HL-60/S4 (cell line): ENCODE measurements around the gene CDC42BPB.

Experiments used
- in situ Hi-C: fragments of 300-500 bp; cut with MboI; formaldehyde crosslinking; loops from 2 replicates; pipeline ENCODE4 v1.14.3; 2022; ENCODE audit warnings: low sequenced_read_pairs

The CDC42BPB gene

GRCh38 chr14:103057372-103058163 is at the start of gene CDC42BPB:
TSS of gene CDC42BPB (minus strand) at chr14:103057549. CDS start at chr14:103057173, 376 bp downstream.
- in situ Hi-C loops: no loop called here

GRCh38 chr14:103105580-103106150 is 48.3 kb upstream of the CDC42BPB start:
- in situ Hi-C loops: no loop called here

GRCh38 chr14:103104654-103105452 is 47.5 kb upstream of the CDC42BPB start:
- in situ Hi-C loops: no loop called here

DNA sequence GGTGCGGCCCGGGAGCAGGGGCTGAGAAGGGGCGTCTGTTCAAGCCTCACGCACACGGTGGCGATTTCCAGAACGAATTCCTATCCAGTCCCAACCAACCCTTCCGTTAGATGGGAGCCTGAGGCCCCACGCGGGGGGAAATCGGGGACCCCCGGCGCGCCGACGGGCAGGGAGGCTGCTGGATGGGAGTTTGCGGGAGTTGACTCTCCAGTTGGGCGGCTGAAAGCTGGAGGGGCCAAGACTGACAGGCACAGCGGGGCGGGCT is 47.0 kb upstream of the CDC42BPB start:
- in situ Hi-C loops: no loop called here

- in situ Hi-C loops: no loop called here
Observed at GRCh38 chr14:103103461-103104388, 46.4 kb upstream of the CDC42BPB start.

- in situ Hi-C loops: no loop called here
Observed at GRCh38 chr14:103102689-103103260, 45.4 kb upstream of the CDC42BPB start.

- in situ Hi-C loops: no loop called here
Observed at GRCh38 chr14:103101963-103102688, 44.8 kb upstream of the CDC42BPB start.

GRCh38 chr14:103101257-103101962 is 44.1 kb upstream of the CDC42BPB start:
- in situ Hi-C loops: no loop called here

DNA sequence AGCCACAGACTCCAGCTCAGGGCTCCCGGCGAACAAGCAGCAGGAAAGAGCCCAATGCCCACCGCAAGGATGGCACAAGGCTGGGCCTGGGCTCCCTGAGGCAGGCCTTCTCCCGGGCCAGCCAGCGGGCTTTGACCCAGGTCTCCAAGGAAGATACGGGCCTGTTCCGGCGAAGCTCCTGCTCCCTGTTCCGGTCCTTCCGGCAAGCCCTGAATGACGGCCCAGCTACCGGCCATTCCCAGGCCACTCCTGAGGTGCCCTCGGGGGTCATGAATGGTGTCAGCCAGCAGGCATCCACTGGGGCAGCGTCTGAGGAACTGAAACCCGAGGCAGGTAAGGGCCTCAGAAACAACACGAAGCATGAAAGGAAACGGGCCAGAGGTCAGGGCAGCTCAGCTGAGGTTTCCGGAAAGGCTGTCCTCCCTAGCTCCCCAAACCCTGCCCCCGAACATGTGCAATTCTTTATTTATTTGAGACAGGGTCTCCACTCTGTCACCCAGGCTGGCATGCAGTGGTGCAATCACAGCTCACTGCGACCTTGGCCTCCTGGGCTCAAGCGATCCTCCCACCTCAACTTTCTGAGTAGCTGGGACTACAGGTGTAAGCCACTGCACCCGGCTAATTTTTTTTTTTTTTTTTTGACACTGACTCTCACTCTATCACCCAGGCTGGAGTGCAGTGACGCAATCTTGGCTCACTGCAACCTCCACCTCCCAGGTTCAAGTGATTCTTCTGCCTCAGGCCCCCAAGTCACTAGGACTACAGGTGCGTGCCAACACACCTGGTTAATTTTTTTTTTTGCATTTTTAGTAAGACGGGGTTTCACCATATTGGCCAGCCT is 43.2 kb upstream of the CDC42BPB start:
- in situ Hi-C loops: no loop called here

- in situ Hi-C loops: loop anchor here (25.0 kb wide), 1 partner anchor 437 kb away; the partner anchor contains the start of gene TRMT61A
Observed at GRCh38 chr14:103099733-103100280, 42.5 kb upstream of the CDC42BPB start.

DNA sequence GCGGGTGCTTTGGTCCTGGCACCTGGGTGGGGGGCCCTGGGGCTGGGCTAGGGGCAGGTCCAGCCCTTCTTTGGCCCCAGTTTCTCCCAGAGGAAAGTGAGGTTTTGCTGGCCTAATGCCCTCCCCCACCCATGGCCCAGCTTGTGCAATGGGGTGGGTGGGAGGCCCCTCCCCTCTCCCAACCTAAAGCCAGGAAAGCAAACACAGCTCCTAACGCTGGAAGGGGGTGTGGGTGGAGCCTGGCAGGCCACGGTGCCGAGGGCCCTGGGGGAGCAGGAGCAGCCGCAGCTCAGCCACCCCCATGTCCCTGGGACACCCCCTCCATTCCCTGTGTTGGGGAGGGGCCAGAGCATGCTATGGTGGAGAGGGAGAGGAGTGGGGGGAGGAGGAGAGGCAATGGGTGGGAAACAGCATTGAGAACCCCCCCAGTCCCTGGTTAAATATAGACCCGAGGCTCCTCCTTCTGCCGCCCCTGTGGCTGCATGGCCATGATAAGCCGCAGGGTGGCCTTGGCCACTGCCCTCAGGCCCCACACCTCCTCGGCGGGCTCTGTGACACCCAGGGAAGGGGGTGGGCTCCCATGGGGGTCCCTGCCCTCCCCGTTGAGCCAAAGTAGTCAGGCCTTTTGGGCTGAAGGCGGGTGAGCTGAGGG is 41.9 kb upstream of the CDC42BPB start:
- in situ Hi-C loops: loop anchor here (25.0 kb wide), 1 partner anchor 438 kb away; the partner anchor contains the start of gene TRMT61A

- in situ Hi-C loops: loop anchor here (25.0 kb wide), 1 partner anchor 439 kb away; the partner anchor contains the start of gene TRMT61A
Observed at GRCh38 chr14:103097994-103098957, 40.9 kb upstream of the CDC42BPB start.

DNA sequence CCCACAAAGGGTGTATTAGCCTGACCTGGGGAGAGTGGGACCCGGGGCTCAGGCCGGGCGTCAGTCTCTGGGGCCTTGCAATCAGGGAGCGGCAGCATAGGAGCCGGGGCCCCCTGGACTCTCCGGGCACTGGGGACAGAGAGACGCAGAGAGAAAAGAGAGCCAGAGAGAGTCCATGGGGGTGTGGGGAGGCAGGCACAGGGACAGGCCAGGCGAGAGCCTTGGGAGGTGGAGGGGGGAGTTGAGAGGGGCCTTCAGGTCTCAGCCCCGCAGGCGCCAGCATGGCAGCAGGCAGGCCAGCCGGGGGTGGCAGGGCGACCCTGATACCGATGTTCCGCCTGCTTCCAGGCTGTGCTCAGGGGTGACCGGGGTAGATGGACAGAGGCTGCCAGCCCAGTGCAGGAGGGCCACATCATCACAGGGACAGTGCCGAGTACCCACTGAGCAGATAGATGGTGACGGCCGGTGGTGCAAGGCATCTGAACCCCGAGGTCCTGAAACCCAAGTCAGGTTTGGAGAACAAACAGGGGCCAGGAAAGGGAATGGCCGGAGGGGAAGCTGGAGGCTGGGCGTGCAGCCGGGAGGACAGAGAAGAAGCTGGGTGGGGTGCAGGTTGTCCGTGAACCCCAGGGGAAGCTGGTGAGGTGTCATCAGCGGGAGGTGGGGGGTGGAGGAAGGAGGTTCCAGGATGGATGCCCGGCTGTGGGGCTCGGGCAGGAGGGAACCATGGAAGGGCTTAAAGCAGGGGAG is 40.1 kb upstream of the CDC42BPB start:
- in situ Hi-C loops: loop anchor here (25.0 kb wide), 1 partner anchor 440 kb away; the partner anchor contains the start of gene TRMT61A

DNA sequence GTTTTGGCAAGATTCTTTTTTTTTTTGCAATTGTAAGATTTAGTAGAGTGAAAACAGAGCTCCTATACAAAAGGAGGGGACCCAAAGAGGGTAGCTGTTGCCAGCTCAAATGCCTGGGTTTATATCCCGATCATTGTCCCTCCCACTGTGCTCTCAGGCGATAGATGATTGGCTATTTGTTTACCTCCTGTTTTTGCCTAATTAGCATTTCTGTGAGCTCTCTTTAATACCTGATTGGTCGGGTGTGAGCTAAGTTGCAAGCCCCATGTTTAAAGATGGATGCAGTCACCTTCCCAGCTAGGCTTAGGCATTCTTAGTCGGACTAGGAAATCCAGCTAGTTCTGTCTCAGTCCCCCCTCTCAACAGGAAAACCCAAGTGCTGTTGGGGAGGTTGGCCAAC is 39.0 kb upstream of the CDC42BPB start:
- in situ Hi-C loops: loop anchor here (25.0 kb wide), 1 partner anchor 441 kb away; the partner anchor contains the start of gene TRMT61A

GRCh38 chr14:103095210-103095778 is 37.9 kb upstream of the CDC42BPB start:
- in situ Hi-C loops: loop anchor here (25.0 kb wide), 1 partner anchor 442 kb away; the partner anchor contains the start of gene TRMT61A
